WTC11 (cell line): ENCODE data around the gene CCDC57. TPM values are rescaled to one million over a fixed set of nuclear protein-coding genes. Genes with fewer than 3 reads are reported as not detected.

ENCODE experiments used
- ATAC-seq: fragments of 200-7000 bp; cut with Tn5 transposase; 2 replicates; pipeline ENCODE4 v1.10.0; 2021; ENCODE audit warnings: mild to moderate bottlenecking, moderate library complexity
- CTCF ChIA-PET: fragments of 300-600 bp; sonication (Branson Sonifier 250); formaldehyde crosslinking; loops from one replicate; lab custom pipeline; 2021; ENCODE audit warnings: antibody characterized with exemption; lab: Charles Lee
- POLR2A ChIA-PET: fragments of 350-600 bp; sonication (Branson Sonifier 250); formaldehyde crosslinking; loops from one replicate; lab custom pipeline; 2021; ENCODE audit warnings: antibody characterized with exemption; lab: Charles Lee
- DNase-seq: peaks from one replicate; pipeline ENCODE4 v3.0.0; 2021; ENCODE audit warnings: low spot score
- H3K27ac Mint-ChIP-seq: 2 replicates; pipeline ENCODE4 v1.8.0; 2021; ENCODE audit warnings: mixed read lengths
- H3K27me3 Mint-ChIP-seq: 2 replicates; pipeline ENCODE4 v1.8.0; 2021; ENCODE audit warnings: low read depth, mild to moderate bottlenecking, moderate library complexity, mixed read lengths
- H3K36me3 Mint-ChIP-seq: 2 replicates; pipeline ENCODE4 v1.8.0; 2021; ENCODE audit warnings: mixed read lengths
- H3K4me1 Mint-ChIP-seq: 2 replicates; pipeline ENCODE4 v1.8.0; 2022; ENCODE audit warnings: mixed read lengths
- H3K4me3 Mint-ChIP-seq: 2 replicates; pipeline ENCODE4 v1.8.0; 2021; ENCODE audit warnings: mild to moderate bottlenecking, moderate library complexity, mixed read lengths
- H3K9me3 Mint-ChIP-seq: 2 replicates; pipeline ENCODE4 v1.8.0; 2021; ENCODE audit warnings: mixed read lengths
- ARID4B ChIP-seq: sonication (generic); formaldehyde crosslinking; IDR thresholded peaks from 2 replicates; pipeline ENCODE4 v1.8.0; 2023; ENCODE audit warnings: missing genetic modification reagents, mild to moderate bottlenecking, borderline replicate concordance
- ATF6 ChIP-seq: sonication (generic); formaldehyde crosslinking; IDR thresholded peaks from 2 replicates; pipeline ENCODE4 v1.8.1; 2023; ENCODE audit warnings: mild to moderate bottlenecking, missing genetic modification reagents
- CBFB ChIP-seq: sonication (generic); formaldehyde crosslinking; IDR thresholded peaks from 2 replicates; pipeline ENCODE4 v1.8.1; 2022; ENCODE audit warnings: mild to moderate bottlenecking, low read depth, missing genetic modification reagents
- CDX4 ChIP-seq: fragments of 250-450 bp; sonication (Bioruptor Pico); IDR thresholded peaks from 2 replicates; pipeline ENCODE4 v1.9.0; 2021; ENCODE audit warnings: moderate library complexity, mild to moderate bottlenecking, inconsistent platforms, borderline replicate concordance
- FOXK1 ChIP-seq: sonication (generic); formaldehyde crosslinking; IDR thresholded peaks from 2 replicates; pipeline ENCODE4 v1.8.0; 2022; ENCODE audit warnings: mild to moderate bottlenecking, moderate library complexity, missing genetic modification reagents
- GRHL2 ChIP-seq: fragments of 250-450 bp; sonication (Bioruptor Pico); IDR thresholded peaks from 2 replicates; pipeline ENCODE4 v1.8.0; 2022; ENCODE audit warnings: mild to moderate bottlenecking, moderate library complexity; ENCODE audit not compliant: insufficient replicate concordance, severe bottlenecking
- NR3C1 ChIP-seq: sonication (generic); formaldehyde crosslinking; conservative IDR thresholded peaks from 2 replicates; pipeline ENCODE4 v1.8.1; 2023; ENCODE audit warnings: low read depth, mild to moderate bottlenecking, missing genetic modification reagents
- PREB ChIP-seq: sonication (generic); formaldehyde crosslinking; IDR thresholded peaks from 2 replicates; pipeline ENCODE4 v1.8.1; 2022; ENCODE audit warnings: mild to moderate bottlenecking, missing genetic modification reagents, moderate library complexity, borderline replicate concordance
- PRRX2 ChIP-seq: fragments of 250-450 bp; sonication (Bioruptor Pico); IDR thresholded peaks from 2 replicates; pipeline ENCODE4 v1.8.0; 2021; ENCODE audit warnings: mild to moderate bottlenecking
- RORB ChIP-seq: fragments of 250-450 bp; sonication (Bioruptor Pico); IDR thresholded peaks from 2 replicates; pipeline ENCODE4 v1.9.0; 2021; ENCODE audit warnings: mild to moderate bottlenecking
- SOX15 ChIP-seq: fragments of 250-450 bp; sonication (Bioruptor Pico); IDR thresholded peaks from 2 replicates; pipeline ENCODE4 v1.9.0; 2021; ENCODE audit warnings: mild to moderate bottlenecking
- USF2 ChIP-seq: sonication (generic); formaldehyde crosslinking; IDR thresholded peaks from 2 replicates; pipeline ENCODE4 v1.8.1; 2023; ENCODE audit warnings: mild to moderate bottlenecking, missing genetic modification reagents, moderate library complexity
- ZBTB21 ChIP-seq: sonication (generic); formaldehyde crosslinking; IDR thresholded peaks from 2 replicates; pipeline ENCODE4 v1.8.1; 2023; ENCODE audit warnings: mild to moderate bottlenecking, missing genetic modification reagents, borderline replicate concordance
- ZNF121 ChIP-seq: sonication (generic); formaldehyde crosslinking; IDR thresholded peaks from 2 replicates; pipeline ENCODE4 v1.8.0; 2023; ENCODE audit warnings: missing genetic modification reagents
- ZNF396 ChIP-seq: fragments of 250-450 bp; sonication (Bioruptor Pico); IDR thresholded peaks from 2 replicates; pipeline ENCODE4 v1.8.0; 2021; ENCODE audit warnings: mild to moderate bottlenecking, moderate library complexity, borderline replicate concordance
- total RNA-seq: library from RNA; stranded (reverse); gene quantifications from 3 replicates; pipeline ENCODE4 v1.2.3, GENCODE V29; 2021

CCDC57 gene
- total RNA-seq, 1 experiment from 2014 or later, result 20.0 TPM

GRCh38 chr17:82113941-82114340 is 98.7 kb downstream of the CCDC57 start (continued):
- TF ChIP-seq SOX15 (CRISPR knock-in tag) (no peak), GRHL2 (CRISPR knock-in tag) (no peak)

- H3K4me1 Mint-ChIP-seq, result peaks cover 9% of the 10 kb centered on the region
- no peak for TF ChIP-seq SOX15 (CRISPR knock-in tag)
- TF ChIP-seq FOXK1 (CRISPR knock-in tag), result no peak
- no peak for TF ChIP-seq PREB (CRISPR knock-in tag)
- TF ChIP-seq USF2 (CRISPR knock-in tag), result no peak
- TF ChIP-seq ZNF121 (CRISPR knock-in tag), result no peak
- no peak for TF ChIP-seq ZBTB21 (CRISPR knock-in tag)
- no peak for TF ChIP-seq ZNF396 (CRISPR knock-in tag)
- TF ChIP-seq PRRX2 (CRISPR knock-in tag), result no peak
- TF ChIP-seq RORB (CRISPR knock-in tag), result no peak
- no peak for TF ChIP-seq CDX4 (CRISPR knock-in tag)
- TF ChIP-seq, all 79 proteins: peak for 0
- Mint-ChIP-seq H3K4me3 (no peak overlapping the region), H3K36me3 (no peaks in the 10 kb centered on the region), H3K9me3 (no peaks in the 10 kb centered on the region), H3K27me3 (peaks cover 60% of the 10 kb centered on the region), H3K27ac (no peak overlapping the region)
- DNase-seq, result no peak
- POLR2A ChIA-PET, result no interaction called here
- no peak for ATAC-seq
- CTCF ChIA-PET, result interaction anchor here (0.6 to 1.8 kb wide), 3 partner anchors 45 to 92 kb away, joined by 4 to 6 read pairs (median 5); no protein-coding TSS in a partner anchor
These were observed 99.2 kb downstream of the CCDC57 start for GRCh38 chr17:82113422-82113821.

GRCh38 chr17:82112914-82113311 is 99.7 kb downstream of the CCDC57 start:
- Mint-ChIP-seq H3K9me3 (no peaks in the 10 kb centered on the region), H3K27me3 (peaks cover 64% of the 10 kb centered on the region), H3K4me1 (peaks cover 14% of the 10 kb centered on the region)
- no peak for DNase-seq
- TF ChIP-seq NR3C1 (CRISPR knock-in tag) (no peak), CBFB (no peak), ARID4B (CRISPR knock-in tag) (no peak), ATF6 (CRISPR knock-in tag) (no peak)
- TF ChIP-seq, all 79 proteins: peak for 0
- ATAC-seq, result no peak
- ChIA-PET POLR2A (interaction anchor here (0.5 kb wide), 1 partner anchor 129 kb away, joined by 3 read pairs; no protein-coding TSS in a partner anchor), CTCF (interaction anchor here (1.4 kb wide), 1 partner anchor 83 kb away, joined by 5 read pairs; no protein-coding TSS in a partner anchor)
- Mint-ChIP-seq H3K36me3 (no peaks in the 10 kb centered on the region), H3K27ac (no peak overlapping the region), H3K4me3 (no peak overlapping the region)
